Fibroblast of lung (primary cell): ENCODE measurements around the gene PPP1R12A.

ENCODE experiments used
- CTCF ChIP-seq, 2 donors: IDR thresholded peaks in 1 of 2; conservative IDR thresholded peaks in 1 of 2; 1 replicate in 1 of 2; 2 replicates in 1 of 2; pipeline ENCODE4 v1.5.1; 2011 to 2012; ENCODE audit warnings: low read length in 2 of 2, control low read depth in 1 of 2, inconsistent platforms in 1 of 2, low read depth in 1 of 2, mild to moderate bottlenecking in 1 of 2
- EZH2 ChIP-seq: IDR thresholded peaks from 2 replicates; pipeline ENCODE4 v1.5.1; 2012; ENCODE audit warnings: low read length, control low read depth, mild to moderate bottlenecking; ENCODE audit errors: missing control alignments

- TF ChIP-seq CTCF (conservative IDR thresholded peaks at IDR 0.05 in 1 of 2, IDR thresholded peaks at IDR 0.05 in 1 of 2; ENCODE audit: low read depth in 1 of 2, low read length in 2 of 2) (no peak), EZH2 (no peak)
These were observed 92.3 kb downstream of the PPP1R12A start for GRCh38 chr12:79842630-79843029.
